ENCODE data around the gene SLCO2A1.

- TF ChIP-seq EZH2 (IDR thresholded peaks at IDR 0.05; ENCODE audit: low read length), result no peak
- no peak for TF ChIP-seq CTCF (optimal IDR thresholded peaks at IDR 0.05 in 1 of 3, IDR thresholded peaks at IDR 0.05 in 1 of 3, conservative IDR thresholded peaks at IDR 0.05 in 1 of 3; ENCODE audit: extremely low read depth in 1 of 3, insufficient read depth in 2 of 3, low read length in 3 of 3)
Measured at GRCh38 chr3:133917144-133917543, 112.6 kb downstream of the SLCO2A1 start.

All from keratinocyte (primary cell).